ENCODE measurements around the gene GFI1.
A peak's percentile ranks its signal among the peaks of the same experiment; 100 is the strongest.
"Not testable (repeated sequence)": the region's sequence is repeated elsewhere in the genome, so short reads cannot be mapped to it uniquely, and the experiment has no call there.

GFI1 gene

DNA sequence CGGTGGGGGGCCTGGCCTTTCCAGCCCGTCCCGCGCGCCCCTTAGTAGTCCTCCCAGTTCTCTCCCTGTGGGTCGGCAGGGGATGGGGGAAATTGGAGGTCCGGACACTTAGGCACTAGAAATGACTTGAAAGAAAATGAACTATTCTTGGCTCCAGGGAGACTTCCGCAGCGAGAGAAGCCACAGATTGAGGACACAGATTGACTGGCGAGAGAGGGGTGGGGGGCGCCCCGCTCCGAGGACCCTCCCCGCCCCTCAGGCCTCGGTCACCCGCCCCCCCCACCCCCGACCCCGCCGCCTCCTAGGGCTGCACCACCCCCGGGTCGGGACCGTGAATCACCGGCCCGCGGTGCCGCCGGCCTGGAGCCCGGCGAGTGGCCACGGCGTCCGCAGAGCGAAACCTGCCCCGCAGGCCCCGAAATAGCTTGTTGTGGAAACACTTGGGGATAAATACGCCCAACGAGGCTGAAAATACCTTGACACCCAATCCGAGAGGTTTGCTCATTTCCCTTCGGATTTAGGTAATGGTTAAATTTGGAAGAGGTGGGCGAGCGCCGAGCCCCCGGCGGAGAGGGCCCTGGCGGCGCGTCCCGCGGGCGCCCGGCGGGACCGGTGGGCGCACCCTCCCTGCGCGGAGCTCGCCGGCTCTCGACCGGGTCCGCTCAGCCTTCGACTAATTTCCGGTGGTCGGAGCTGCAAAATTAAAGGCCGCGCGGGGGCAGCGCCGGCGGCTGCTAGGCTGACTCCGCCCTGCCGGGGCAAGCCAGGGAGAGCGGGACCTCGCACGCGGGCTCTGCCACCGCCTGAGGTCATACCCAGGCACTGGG lies at the start of gene GFI1:
TSS of gene GFI1 (minus strand) at position 675 of the 827 bp plus-strand sequence. CDS start 3,438 bp downstream, outside the sequence.
- peak; percentile 37 for DNase-seq

DNA sequence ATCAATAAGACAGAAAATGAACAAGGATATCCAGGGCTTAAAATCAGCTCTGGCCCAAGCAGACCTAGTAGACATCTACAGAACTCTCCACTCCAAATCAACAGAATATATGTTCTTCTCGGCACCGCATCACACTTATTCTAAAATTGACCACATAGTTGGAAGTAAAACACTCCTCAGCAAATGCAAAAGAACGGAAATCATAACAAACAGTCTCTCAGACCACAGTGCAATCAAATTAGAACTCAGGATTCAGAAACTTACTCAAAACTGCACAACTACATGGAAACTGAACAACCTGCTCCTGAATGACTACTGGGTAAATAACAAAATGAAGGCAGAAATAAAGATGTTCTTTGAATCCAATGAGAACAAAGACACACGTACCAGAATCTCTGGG lies 45.6 kb upstream of the GFI1 start:
- not testable (repeated sequence) for DNase-seq

DNA sequence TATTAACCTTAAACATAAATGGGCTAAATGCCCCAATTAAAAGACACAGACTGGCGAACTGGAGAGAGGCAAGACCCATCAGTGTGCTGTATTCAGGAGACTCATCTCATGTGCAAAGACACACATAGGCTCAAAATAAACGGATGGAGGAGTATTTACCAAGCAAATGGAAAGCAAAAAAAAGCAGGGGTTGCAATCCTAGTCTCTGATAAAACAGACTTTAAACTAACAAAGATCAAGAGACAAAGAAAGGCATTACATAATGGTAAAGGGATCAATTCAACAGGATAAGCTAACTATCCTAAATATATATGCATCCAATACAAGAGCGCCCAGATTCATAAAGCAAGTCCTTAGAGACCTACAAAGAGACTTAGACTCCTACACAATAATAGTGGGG lies 45.2 kb upstream of the GFI1 start:
- not testable (repeated sequence) for DNase-seq

DNA sequence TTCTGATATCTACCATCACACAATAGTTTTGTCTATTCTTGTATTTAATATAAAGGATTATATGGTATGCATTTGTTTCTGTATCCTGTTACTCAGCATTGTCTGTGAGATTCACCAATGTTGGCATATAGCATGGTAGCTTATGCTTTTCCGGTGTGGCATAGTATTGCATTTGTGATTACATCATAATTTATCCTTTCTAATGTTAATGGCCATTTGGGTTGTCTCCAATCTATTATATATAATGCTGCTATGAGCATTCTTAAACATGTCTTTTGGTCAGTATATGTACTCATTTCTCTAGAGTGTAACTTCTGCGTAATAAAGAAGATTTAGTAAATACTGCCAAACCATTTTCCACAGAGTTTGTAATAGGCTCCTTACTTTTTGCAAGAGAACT lies 40.9 kb upstream of the GFI1 start:
- no peak for DNase-seq

DNA sequence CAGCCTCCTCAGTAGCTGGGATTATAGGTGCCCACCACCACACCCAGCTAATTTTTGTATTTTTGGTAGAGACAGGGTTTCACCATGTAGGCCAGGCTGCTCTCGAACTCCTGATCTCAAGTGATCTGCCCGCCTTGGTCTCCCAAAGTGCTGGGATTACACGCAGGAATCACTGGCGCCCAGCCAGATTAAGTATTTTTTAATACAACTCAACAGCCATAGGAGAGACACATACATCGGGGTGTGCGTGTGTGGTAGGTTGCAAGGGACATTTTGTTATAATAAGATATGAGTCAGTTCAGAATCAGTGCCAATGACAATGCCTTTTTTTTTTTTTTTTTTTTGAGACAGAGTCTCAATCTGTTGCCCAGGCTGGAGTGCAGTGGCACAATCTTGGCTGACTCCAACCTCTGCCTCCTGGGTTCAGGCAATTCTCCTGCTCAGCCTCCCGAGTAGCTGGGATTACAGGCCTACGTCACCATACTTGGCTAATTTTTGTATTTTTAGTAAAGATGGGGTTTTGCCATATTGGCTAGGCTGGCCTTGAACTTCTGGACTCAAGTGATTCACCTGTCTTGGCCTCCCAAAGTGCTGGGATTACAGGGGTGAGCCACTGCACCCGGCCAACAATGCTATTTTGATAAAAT lies 38.3 kb upstream of the GFI1 start:
- DNase-seq, result not testable (repeated sequence)

DNA sequence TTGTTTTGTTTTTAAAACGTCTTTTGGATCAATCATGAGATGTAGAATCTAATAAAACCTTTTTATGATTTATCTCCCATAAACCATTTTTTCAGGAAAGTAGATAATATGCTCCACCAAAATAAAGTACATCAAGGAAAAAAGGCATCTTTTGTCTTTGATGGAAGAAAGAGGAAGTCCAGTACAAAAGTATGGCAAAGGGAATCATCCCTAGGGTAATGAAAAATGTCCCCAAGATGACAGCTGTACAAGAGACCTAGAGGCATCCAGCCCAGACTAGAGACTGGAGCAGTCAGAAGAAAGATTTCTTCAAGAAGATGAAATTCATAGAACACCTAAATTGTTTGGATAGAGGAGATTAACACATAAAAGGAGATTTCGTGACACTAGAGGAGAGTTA lies 32.3 kb upstream of the GFI1 start:
- no peak for DNase-seq

DNA sequence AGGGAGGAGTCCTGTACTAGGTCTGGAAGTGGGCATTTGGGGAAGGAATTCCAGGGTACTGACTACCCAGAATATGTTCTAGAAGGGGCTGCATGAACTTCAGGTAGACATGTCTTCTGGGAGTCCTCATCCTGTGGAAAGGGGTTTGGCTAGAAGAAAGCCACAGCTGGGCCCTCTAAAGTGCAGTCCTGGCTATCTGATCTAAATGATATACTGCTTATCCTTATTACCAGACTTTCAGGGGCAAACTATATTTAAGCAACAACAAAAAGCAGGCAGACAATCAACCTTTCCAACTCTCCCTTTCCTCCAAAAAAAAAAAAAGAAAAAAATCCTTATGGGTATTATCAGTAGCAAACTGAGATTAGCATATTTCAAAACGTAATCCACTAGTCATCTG lies 29.8 kb upstream of the GFI1 start:
- DNase-seq, result no peak

DNA sequence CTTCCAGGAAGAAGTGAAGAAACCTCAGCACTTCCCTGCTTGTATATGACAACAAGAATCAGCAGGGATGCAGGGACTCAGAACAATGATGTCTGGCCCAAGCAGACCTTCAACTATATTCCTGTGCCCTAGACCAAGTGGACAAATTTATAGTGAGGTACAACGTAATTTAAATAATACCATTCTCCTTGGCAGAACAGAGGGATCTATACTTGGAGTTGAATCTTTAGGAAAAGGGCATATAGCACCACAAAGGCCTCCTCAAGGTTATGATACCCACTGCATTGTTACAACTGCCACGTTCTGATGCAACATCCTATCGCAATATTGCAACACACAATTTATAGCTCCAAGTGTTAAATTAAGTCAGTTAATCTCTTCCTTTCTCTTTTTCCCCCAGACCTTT lies 29.1 kb upstream of the GFI1 start:
- DNase-seq, result no peak

DNA sequence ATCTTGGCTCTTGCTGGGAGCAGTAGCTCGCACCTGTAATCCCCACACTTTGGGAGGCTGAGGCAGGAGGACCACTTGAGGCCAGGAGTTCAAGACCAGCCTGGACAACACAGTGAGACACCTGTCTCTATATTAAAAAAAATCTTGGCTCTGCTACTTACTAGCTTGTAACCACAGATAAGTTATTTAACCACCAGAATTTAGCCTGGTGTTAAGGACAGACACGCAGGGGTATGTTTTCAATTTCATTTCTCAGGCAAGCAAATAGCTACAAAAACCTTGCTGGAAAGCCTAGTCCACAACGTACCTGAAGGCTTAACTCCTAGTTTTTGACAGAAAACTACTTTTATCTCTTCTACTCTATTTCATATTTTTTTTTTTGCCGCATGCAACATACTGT lies 24.8 kb upstream of the GFI1 start:
- no peak for DNase-seq

DNA sequence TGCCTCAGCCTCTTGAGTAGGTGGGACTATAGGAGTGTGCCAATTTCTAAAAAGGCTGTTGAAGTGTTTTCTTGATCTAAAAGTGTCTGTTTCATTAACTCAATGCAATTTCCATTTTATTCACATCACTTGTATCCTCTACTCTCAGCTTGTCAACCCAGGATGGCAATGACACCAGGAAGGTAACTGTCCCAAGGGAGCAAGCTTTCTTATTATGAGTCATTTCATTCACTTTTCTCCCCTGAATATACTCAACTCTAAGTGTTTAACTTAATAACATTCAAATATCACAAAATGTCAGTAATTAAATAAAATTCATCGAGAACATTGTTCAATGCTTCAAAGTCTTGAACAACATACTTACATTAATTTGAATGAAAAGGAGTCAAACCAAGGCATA lies 22.9 kb upstream of the GFI1 start:
- DNase-seq, result no peak

DNA sequence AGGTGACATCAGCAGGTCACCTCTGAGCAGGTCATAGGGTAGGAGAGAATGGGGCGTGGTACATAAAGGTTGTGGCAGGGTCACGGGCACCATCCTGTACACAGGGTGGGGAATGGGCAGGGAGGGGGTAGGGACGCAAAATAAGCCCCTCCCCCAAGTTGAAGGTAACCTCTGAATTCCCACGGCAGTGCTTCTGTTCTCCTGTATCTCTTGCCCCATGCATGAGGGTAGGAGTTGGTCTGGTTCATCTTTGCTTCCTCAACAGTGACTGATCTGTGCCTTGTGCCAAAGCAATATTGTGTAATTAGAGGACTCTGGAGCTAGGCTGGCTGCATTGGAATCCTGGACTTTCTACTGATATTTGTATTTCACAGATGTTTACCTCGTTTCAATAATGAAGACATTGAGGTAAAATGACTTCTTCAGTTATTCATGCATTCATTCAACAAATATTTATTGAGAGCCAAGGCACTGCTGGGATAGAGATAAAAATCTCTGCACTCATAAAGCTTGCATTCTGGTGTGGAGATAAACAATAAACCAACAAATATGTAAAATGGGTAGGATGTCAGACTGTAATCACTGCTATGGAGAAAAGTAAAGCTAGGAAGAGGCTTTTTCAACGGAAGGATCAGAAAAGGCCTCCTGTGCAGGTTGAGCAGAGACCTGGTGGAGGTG lies 18.4 kb upstream of the GFI1 start:
- DNase-seq, result no peak

DNA sequence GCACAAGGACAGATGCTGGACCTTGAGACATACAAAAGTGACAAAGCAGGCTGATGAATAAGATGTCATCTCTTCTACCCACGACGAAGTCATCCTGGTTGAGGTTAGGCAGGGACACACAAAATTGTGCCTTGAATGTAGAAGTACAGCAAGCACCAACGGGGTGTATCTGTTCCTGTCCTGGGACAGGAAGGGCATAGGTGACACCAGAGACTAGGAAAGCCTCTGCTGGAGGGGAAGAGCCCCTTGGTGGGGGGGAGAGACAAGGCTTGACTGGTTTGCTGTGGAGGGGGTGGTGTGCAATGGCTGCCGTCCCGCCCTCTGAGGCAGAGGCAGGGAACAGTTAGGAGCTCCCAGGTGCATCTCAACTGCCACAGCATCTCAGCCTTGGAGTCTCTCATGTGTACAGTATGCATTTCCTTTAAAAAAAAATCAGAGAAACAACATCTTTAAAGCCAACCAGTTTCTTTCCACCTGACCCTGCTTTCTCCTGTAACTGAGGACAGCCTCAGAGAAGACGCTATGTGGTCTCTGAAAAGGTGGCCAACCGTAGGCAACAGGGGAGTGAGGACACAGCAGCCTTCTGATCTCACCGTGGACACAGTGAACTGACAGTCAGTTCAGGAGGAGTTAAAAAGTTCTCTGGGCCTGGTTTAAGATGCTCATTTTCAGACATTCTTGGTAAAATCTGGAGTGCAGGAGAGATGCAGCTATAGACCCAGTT lies 17.7 kb upstream of the GFI1 start:
- DNase-seq, result no peak

DNA sequence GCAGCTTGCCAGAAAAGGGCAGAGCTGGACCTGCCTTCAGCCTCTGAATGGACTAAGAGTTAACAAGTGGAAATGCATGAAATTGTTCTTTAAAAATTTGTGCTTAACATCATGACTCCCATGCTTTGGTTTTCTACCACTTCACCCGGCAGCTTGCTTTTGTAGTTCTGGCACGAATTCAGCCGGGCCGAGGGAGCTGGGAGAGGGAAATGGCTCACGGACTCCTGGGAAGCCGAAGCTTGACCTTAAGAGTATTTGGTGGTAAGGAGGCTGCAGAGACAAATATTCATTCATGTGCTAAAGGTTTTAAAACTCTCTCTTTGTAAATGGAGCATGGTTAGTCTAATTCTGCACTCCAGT lies 17.2 kb upstream of the GFI1 start:
- no peak for DNase-seq

DNA sequence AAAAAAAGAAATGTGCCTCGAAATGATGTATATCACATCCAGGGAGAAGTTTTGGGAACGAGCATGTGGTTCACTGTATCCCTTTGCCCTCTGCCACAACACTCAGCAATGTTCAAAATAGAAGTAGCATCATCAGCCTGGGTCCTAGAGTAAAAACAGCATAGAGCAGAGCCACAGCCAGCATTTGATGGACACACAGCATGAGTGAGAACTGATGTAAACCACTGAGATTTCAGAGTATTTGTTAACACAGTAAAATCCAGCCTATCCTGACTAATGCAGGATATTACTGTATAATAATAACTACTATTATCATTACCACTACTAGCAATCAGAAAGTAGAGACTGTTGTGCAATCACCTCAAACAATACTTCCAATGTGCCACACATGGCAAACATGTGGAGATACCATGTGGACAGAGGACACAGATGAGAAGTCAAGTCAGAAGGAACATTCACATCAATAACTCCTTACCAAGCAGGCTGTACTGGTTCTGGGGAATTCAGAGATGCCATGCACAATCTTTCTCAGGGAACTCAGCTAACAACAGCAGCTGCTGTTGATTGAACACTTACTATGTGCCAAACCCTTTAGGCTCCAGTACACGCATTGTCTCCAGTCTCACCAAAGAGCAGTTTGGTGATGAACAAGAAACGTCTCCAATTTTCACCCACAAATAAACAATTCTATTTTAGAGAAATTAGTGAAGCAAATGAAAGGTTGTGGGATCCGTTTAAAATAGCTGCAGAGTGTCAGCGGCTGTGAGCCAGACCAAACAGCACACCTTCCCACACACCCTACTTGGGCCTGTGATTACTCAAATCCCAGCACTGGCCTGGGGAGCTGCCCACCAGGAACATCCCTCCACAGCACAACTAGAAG lies 16.6 kb upstream of the GFI1 start:
- DNase-seq, result no peak

DNA sequence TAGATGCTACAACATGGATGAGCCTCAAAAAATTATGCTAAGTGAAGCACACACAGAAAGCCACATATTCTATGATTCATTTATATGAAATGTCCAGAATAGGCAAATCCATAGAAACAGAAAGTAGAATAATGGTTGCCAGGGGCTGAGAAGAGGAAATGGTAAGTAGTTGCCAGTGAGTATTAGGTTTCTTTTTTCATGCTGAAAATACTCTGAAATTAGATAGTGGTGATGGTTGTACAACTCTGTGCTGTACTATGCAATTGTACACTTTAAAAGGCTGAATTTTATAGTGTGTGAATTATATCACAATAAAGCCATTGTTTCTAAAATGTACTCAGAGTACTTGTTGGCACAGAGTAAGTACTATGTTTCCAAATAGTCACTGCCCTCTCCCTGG lies 15.5 kb upstream of the GFI1 start:
- no peak for DNase-seq

DNA sequence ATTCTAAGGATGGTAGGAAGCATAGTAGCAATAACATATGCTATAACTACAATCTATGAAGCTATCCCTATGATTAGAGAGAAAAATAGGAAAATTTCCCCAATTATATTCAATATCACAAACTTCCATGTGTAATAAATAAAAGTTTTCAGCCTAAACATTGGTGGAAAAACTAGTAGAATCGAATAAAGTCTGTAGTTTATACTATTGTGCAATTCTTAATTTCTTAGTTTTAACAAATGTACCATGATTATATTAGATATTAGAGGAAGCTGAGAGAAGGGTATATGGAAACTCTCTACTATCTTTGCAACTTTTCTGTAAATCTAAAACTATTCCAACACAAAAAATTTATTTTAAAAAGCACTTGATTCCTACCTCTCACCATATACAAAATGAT lies 13.8 kb upstream of the GFI1 start:
- DNase-seq, result no peak

DNA sequence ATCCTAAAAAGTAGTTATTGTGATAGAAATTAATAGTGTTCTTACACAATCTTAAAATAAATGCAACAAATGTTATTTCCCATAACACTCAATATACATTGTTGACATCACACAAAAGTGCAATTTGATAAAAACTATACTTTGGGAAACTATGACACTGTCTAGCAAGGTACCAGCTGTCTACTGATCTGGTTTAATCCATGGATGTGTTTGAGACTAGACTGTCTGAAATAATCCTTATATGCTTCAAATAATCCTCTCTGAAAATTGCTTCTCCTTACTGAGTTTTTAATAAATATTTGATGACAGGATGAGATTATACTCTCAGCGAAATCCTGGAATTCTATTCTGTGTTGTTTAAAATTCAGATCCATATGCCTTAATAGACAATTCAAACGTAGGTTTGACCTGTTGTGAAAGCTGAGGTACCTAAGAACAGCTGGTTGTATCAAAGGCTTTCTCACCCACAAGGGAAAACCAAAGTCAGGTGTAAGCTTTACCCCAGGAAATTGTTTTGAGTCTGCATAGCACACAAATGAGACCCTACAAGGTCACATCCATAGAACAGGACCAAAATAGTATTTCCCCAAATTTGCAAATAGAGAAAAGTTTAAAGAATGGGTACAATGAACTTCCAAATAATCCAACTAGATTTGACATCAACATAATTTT lies 8.8 kb upstream of the GFI1 start:
- DNase-seq, result no peak

DNA sequence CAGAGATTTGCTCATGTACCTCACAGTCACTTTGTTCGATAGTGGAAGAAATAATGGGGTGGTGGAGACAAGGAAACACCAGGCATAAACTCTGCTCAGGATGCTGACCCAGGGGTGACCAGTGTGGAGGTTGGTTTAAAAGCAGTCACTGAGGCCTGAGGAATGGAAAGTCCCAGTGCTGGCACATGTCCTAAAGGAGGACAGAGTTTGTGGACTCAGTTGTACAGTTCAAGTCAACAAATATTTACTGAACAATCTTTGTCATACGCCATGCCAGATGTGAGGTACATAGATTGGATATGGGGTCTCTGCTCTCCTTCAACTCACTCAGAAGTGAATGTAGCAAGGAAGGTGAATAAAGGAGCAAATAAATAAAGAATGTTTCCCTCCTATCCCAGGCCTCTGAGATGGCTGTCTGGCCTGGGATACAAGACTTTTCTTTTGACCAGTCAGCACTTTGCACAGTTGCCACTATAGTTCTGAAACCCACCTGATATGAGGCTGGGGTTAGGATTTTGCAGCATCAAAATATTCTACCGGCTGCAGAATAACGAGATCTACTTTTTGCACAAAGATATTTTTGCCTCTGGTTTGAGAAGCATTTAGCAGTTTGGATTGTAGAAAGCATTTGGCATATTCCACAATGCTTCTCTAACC lies 7.9 kb upstream of the GFI1 start:
- no peak for DNase-seq

DNA sequence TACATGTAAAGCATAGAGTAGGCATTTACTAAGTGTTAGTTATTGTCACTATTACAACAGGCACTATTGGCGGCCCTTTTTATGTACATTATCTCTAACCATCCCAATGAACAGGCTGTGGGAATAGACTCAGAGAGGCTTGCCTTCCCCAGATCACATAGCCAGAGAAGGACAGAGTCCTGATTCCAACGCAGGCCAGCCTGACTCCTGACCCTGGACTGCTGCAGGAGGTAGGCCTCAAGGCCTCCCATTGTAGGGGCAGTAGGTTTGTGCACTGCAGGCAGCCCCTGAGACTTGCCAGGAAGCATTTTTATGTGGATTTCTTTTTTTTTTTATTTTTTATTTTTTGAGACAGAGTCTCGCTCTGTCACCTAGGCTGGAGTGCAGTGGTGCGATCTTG lies 6.4 kb upstream of the GFI1 start:
- DNase-seq, result no peak

DNA sequence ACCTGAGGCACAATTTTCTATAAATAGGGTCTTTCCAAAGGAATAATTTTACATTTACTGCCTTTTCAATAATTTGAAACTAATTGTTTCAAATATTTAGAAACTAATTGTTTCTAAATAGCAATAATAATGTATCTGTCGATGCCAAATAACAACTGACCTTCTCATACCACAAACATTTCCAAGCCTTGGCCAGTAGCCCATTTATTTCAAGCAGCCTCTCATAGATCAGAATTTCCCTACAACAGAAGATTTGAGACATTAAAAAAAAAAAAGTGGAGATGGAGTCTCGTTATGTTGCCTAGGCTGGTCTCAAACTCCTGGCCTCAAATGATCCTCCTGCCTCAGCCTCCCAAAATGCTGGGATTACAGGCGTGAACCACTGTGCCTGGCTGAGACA lies 2.1 kb upstream of the GFI1 start:
- DNase-seq, result no peak

DNA sequence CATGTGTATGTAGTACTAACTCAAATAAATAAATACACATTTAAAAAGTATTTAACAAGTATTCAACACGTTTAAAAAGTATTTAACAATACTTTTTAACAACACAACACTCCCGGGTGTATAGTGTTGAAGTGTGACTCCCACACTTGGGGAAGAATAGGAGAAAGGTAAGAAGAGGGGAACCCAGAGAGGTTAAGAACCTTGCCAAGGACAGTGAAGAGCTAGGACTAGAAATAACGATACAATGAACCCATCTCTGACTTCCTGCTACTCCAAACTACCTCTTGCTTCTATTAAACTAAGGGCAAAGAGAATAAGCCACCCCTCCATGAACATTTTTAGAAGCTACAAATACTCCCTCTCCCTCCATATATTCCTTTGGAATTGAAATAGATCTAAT lies 1.7 kb upstream of the GFI1 start:
- no peak for DNase-seq

Measured in 8988T (cell line).